Loucy (cell line): ENCODE measurements around the gene SGK1.

Experiments used
- H2AFZ ChIP-seq: fragments of 200-600 bp; sonication (generic); 2 replicates; pipeline ENCODE4 v1.6.0; 2016; ENCODE audit warnings: antibody characterized with exemption, mild to moderate bottlenecking, low read length, moderate library complexity
- H3F3A ChIP-seq: fragments of 200-600 bp; 2 replicates; pipeline ENCODE4 v1.6.0; 2016; ENCODE audit warnings: antibody characterized with exemption, low read depth, mild to moderate bottlenecking
- H3K27me3 ChIP-seq: fragments of 200-600 bp; sonication (generic); 2 replicates; pipeline ENCODE4 v1.6.1; 2014; ENCODE audit warnings: low read length, mild to moderate bottlenecking; ENCODE audit not compliant: insufficient read depth, poor library complexity, severe bottlenecking
- H3K36me3 ChIP-seq: fragments of 200-600 bp; sonication (generic); 2 replicates; pipeline ENCODE4 v1.6.1; 2016; ENCODE audit warnings: low read length; ENCODE audit not compliant: insufficient read depth
- H3K4me1 ChIP-seq: fragments of 200-600 bp; sonication (generic); 2 replicates; pipeline ENCODE4 v1.5.1; 2014; ENCODE audit warnings: low read length, mild to moderate bottlenecking; ENCODE audit not compliant: insufficient read depth, poor library complexity, severe bottlenecking
- H3K4me2 ChIP-seq: fragments of 200-600 bp; sonication (generic); 2 replicates; pipeline ENCODE4 v1.6.0; 2014; ENCODE audit warnings: antibody characterized with exemption, low read length, low read depth, mild to moderate bottlenecking; ENCODE audit not compliant: poor library complexity, severe bottlenecking
- H3K4me3 ChIP-seq: fragments of 200-600 bp; sonication (generic); 2 replicates; pipeline ENCODE4 v1.5.1; 2014; ENCODE audit warnings: low read length, mild to moderate bottlenecking, mixed read lengths; ENCODE audit not compliant: poor library complexity, severe bottlenecking
- H3K79me2 ChIP-seq: fragments of 200-600 bp; sonication (generic); 2 replicates; pipeline ENCODE4 v1.6.1; 2014; ENCODE audit warnings: low read length; ENCODE audit not compliant: insufficient read depth
- H3K9ac ChIP-seq: fragments of 200-600 bp; sonication (generic); 2 replicates; pipeline ENCODE4 v1.6.0; 2014; ENCODE audit warnings: mild to moderate bottlenecking, low read depth, low read length, moderate library complexity; ENCODE audit not compliant: poor library complexity, severe bottlenecking
- H3K9me2 ChIP-seq: fragments of 200-600 bp; sonication (generic); replicated peaks from 2 replicates; pipeline ENCODE4 v1.6.1; 2016; ENCODE audit warnings: low read depth, low read length, mixed read lengths
- H3K9me3 ChIP-seq: fragments of 200-600 bp; sonication (generic); 2 replicates; pipeline ENCODE4 v1.6.1; 2014; ENCODE audit warnings: mild to moderate bottlenecking, antibody characterized with exemption, low read length, low read depth; ENCODE audit not compliant: insufficient read depth
- H4K20me1 ChIP-seq: fragments of 200-600 bp; sonication (generic); 2 replicates; pipeline ENCODE4 v1.6.0; 2014; ENCODE audit warnings: antibody characterized with exemption, low read length, mild to moderate bottlenecking; ENCODE audit not compliant: insufficient read depth, poor library complexity, severe bottlenecking
- CTCF ChIP-seq: fragments of 200-600 bp; sonication (generic); conservative IDR thresholded peaks from 2 replicates; pipeline ENCODE4 v1.5.1; 2014; ENCODE audit warnings: mild to moderate bottlenecking, antibody characterized with exemption, low read length
- EZH2phosphoT487 ChIP-seq: fragments of 200-600 bp; IDR thresholded peaks from 2 replicates; pipeline ENCODE4 v1.6.1; 2018; ENCODE audit warnings: antibody characterized with exemption, mild to moderate bottlenecking, moderate library complexity, borderline replicate concordance

Gene SGK1

DNA sequence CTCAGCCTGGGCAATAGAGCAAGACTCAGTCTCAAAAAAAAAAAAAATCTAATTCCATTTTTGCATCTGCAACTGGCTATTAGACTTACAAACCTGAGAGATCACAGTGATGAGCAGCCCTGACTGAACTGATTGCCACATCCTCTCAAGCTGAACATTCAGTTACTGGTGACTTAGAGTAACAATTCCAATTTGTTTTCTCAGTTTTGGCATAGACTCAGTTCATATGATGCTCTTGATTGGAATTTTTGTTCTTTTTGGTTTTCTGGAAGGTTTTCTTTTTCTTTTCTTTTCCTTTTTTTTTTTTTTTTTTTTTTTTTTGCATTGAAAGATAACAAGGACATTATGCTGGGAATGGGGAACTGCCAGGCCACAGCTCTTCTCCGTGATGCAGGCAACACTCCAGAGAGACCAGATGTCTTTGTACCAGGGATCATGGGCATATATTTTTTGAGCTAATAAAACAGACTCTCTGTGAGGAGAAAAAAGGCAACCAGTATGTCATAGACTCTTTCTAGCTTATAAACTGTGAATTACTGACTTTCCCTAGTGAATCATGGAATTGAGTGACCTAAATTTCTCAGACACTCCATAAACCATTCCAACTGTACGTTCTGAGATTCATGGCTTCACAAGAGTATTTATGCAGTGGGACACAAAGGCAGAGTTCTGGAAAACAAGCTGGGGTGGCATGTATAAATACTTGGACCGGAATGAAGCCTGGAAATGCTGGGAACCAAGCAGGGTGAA is 179.5 kb downstream of the SGK1 start:
- H3K4me3 ChIP-seq, result no peak overlapping the region

GRCh38 chr6:134134654-134135053 is 183.3 kb downstream of the SGK1 start:
- peaks cover 3% of the 10 kb centered on the region for H3K4me1 ChIP-seq
- H3K36me3 ChIP-seq, result no peaks in the 10 kb centered on the region
- TF ChIP-seq CTCF (no peak), EZH2phosphoT487 (no peak)
- no peak overlapping the region for H3K4me2 ChIP-seq
- H3K27me3 ChIP-seq, result no peaks in the 10 kb centered on the region
- H3K79me2 ChIP-seq, result no peaks in the 10 kb centered on the region
- H3F3A ChIP-seq, result no peaks in the 10 kb centered on the region; the same call in 1 of the 2 replicates
- H3K4me3 ChIP-seq, result no peak overlapping the region
- H3K9me3 ChIP-seq, result peaks cover 5% of the 10 kb centered on the region; the same call in 1 of the 2 replicates
- no peaks in the 10 kb centered on the region for H3K9me2 ChIP-seq
- H3K9ac ChIP-seq, result no peak overlapping the region
- no peak overlapping the region for H2AFZ ChIP-seq
- no peaks in the 10 kb centered on the region for H4K20me1 ChIP-seq

More for the DNA sequence above, 179.5 kb downstream of the SGK1 start:
- Histone ChIP-seq H3K9ac (no peak overlapping the region), H3F3A (no peaks in the 10 kb centered on the region), H4K20me1 (no peaks in the 10 kb centered on the region), H3K27me3 (no peaks in the 10 kb centered on the region), H3K79me2 (no peaks in the 10 kb centered on the region), H3K9me3 (no peaks in the 10 kb centered on the region), H3K36me3 (no peaks in the 10 kb centered on the region), H3K9me2 (no peaks in the 10 kb centered on the region), H3K4me2 (no peak overlapping the region), H2AFZ (no peak overlapping the region), H3K4me1 (peaks cover 2% of the 10 kb centered on the region)
- no peak for TF ChIP-seq CTCF
- TF ChIP-seq EZH2phosphoT487, result no peak

GRCh38 chr6:134132494-134133141 is 185.3 kb downstream of the SGK1 start:
- H3K27me3 ChIP-seq, result no peaks in the 10 kb centered on the region

More at GRCh38 chr6:134132494-134133141, 185.3 kb downstream of the SGK1 start:
- TF ChIP-seq EZH2phosphoT487 (no peak), CTCF (no peak)
- no peaks in the 10 kb centered on the region for H3K9me2 ChIP-seq
- peaks cover 3% of the 10 kb centered on the region for H3K4me1 ChIP-seq
- H4K20me1 ChIP-seq, result no peaks in the 10 kb centered on the region
- H2AFZ ChIP-seq, result no peak overlapping the region
- peaks cover 5% of the 10 kb centered on the region; the same call in 1 of the 2 replicates for H3K9me3 ChIP-seq
- H3K79me2 ChIP-seq, result no peaks in the 10 kb centered on the region
- no peaks in the 10 kb centered on the region for H3K36me3 ChIP-seq
- no peak overlapping the region for H3K4me3 ChIP-seq
- no peaks in the 10 kb centered on the region; the same call in 1 of the 2 replicates for H3F3A ChIP-seq
- H3K9ac ChIP-seq, result no peak overlapping the region
- H3K4me2 ChIP-seq, result no peak overlapping the region
